K562 (cell line): ENCODE data around the gene CLEC19A. TPM values are rescaled to one million over a fixed set of nuclear protein-coding genes. Genes with fewer than 3 reads are reported as not detected.

ENCODE experiments used
- ATAC-seq: fragments of 200-7000 bp; cut with Tn5 transposase; 3 replicates; pipeline ENCODE4 v1.9.1; 2020; ENCODE audit warnings: moderate library complexity
- BruUV-seq: library from RNA; stranded (reverse); fragments of 400-500 nt; replicated peaks from 2 replicates; lab custom pipeline; 2021; lab: Mats Ljungman, UMichigan
- CTCF ChIA-PET: fragments of 300-600 bp; formaldehyde crosslinking; extraction: SDS; loops from one replicate; lab custom pipeline; 2021; ENCODE audit warnings: low intra/inter-chr PET ratio; lab: Yijun Ruan, JAX
- POLR2A ChIA-PET: fragments of 300-600, 350-650 bp; sonication (Branson Sonifier 250); formaldehyde crosslinking; extraction: SDS; loops from one replicate; lab custom pipeline; 2021; ENCODE audit warnings: antibody characterized with exemption, inconsistent platforms; lab: Yijun Ruan, JAX
- DNase-seq, 4 experiments: peaks; one replicate each; pipeline versions ENCODE4 v3.0.0 to v3.0.0-alpha.2; 2011 to 2018; ENCODE audit warnings: low spot score in 3 of 4, mixed read lengths in 3 of 4; ENCODE audit errors: extremely low read depth in 1 of 4
- FAIRE-seq: peaks from 2 replicates; lab custom pipeline; 2011; peaks lifted over from hg19 to GRCh38; lab: Jason Lieb, UNC
- H2AFZ ChIP-seq: 2 replicates; pipeline ENCODE4 v1.6.0; 2011; ENCODE audit warnings: low read depth, low read length, control low read depth, inconsistent platforms
- H3K27ac ChIP-seq: fragments of 200-600 bp; 3 replicates; pipeline ENCODE4 v1.8.0; 2011; ENCODE audit warnings: low read depth, mild to moderate bottlenecking, control low read depth, inconsistent platforms, low read length, moderate library complexity, mixed read lengths; ENCODE audit errors: extremely low read depth
- H3K27me3 ChIP-seq, 2 experiments: fragments of 300-600 bp in 1 of 2; 2 replicates in 1 of 2; 3 replicates in 1 of 2; pipeline versions ENCODE4 v1.6.0 to v1.8.0; 2011; ENCODE audit warnings: inconsistent platforms in 2 of 2, low read length in 2 of 2, mild to moderate bottlenecking in 1 of 2, mixed read lengths in 1 of 2, moderate library complexity in 1 of 2; ENCODE audit not compliant: control insufficient read depth in 2 of 2, insufficient read depth in 2 of 2
- H3K36me3 ChIP-seq: fragments of 300-600 bp; 3 replicates; pipeline ENCODE4 v1.8.0; 2011; ENCODE audit warnings: mild to moderate bottlenecking, low read length, inconsistent platforms; ENCODE audit not compliant: control insufficient read depth, insufficient read depth
- H3K4me1 ChIP-seq, 2 experiments: fragments of 200-600 bp in 1 of 2; replicated peaks in 1 of 2; 2 replicates in 1 of 2; 3 replicates in 1 of 2; pipeline versions ENCODE4 v1.5.1 to v1.8.0; 2011; ENCODE audit warnings: inconsistent platforms in 2 of 2, low read length in 2 of 2, mild to moderate bottlenecking in 1 of 2, mixed read lengths in 1 of 2, moderate library complexity in 1 of 2; ENCODE audit not compliant: control insufficient read depth in 2 of 2, insufficient read depth in 2 of 2
- H3K4me2 ChIP-seq: 2 replicates; pipeline ENCODE4 v1.6.1; 2011; ENCODE audit warnings: low read length, control low read depth, inconsistent platforms, mixed read lengths; ENCODE audit not compliant: insufficient read depth
- H3K4me3 ChIP-seq: fragments of 200-600 bp; sonication (generic), shearing (Covaris generic); 2 replicates; pipeline ENCODE4 v1.5.1; 2016; ENCODE audit warnings: control low read depth, inconsistent platforms
- H3K79me2 ChIP-seq: fragments of 200-600 bp; 3 replicates; pipeline ENCODE4 v1.8.0; 2011; ENCODE audit warnings: low read length, inconsistent platforms; ENCODE audit not compliant: control insufficient read depth, insufficient read depth
- H3K9ac ChIP-seq, 2 experiments: 2 replicates each; pipeline versions ENCODE4 v1.6.0 to v1.6.1; 2011; ENCODE audit warnings: low read depth in 2 of 2, low read length in 2 of 2, control low read depth in 1 of 2, inconsistent platforms in 1 of 2, mild to moderate bottlenecking in 1 of 2, mixed read lengths in 1 of 2; ENCODE audit not compliant: insufficient read depth in 1 of 2
- H3K9me1 ChIP-seq: one replicate; pipeline ENCODE4 v1.6.0; 2011; ENCODE audit warnings: inconsistent platforms, mild to moderate bottlenecking, low read length, moderate library complexity; ENCODE audit not compliant: control insufficient read depth, insufficient read depth
- H3K9me3 ChIP-seq: replicated peaks from 2 replicates; pipeline ENCODE4 v1.5.1; 2011; ENCODE audit warnings: low read depth, low read length, inconsistent platforms; ENCODE audit not compliant: control insufficient read depth, insufficient read depth
- H4K20me1 ChIP-seq: replicated peaks from 2 replicates; pipeline ENCODE4 v1.6.1; 2011; ENCODE audit warnings: low read length, inconsistent platforms, mixed read lengths; ENCODE audit not compliant: control insufficient read depth, insufficient read depth
- ADNP ChIP-seq: fragments of 200-800 bp; sonication (Bioruptor generic); IDR thresholded peaks from 2 replicates; pipeline ENCODE4 v1.6.1; 2016; ENCODE audit warnings: missing genetic modification characterization, missing compliant biosample characterization
- CEBPG ChIP-seq, 3 experiments: fragments of 200-800 bp in 1 of 3; sonication (Bioruptor generic) in 1 of 3; sonication (generic) in 1 of 3; formaldehyde crosslinking in 1 of 3; IDR thresholded peaks in 2 of 3; conservative IDR thresholded peaks in 1 of 3; 2 replicates each; pipeline versions ENCODE4 v1.6.1 to v1.8.0; 2016 to 2022; ENCODE audit warnings: missing compliant biosample characterization in 2 of 3, missing genetic modification characterization in 2 of 3, mild to moderate bottlenecking in 1 of 3, missing genetic modification reagents in 1 of 3
- HDAC8 ChIP-seq: fragments of 450-650 bp; IDR thresholded peaks from 2 replicates; pipeline ENCODE4 v1.6.1; 2016; ENCODE audit warnings: mild to moderate bottlenecking, missing genetic modification characterization, moderate library complexity, missing compliant biosample characterization
- KHSRP ChIP-seq: fragments of 450-650 bp; IDR thresholded peaks from 2 replicates; pipeline ENCODE4 v1.6.1; 2017
- NFRKB ChIP-seq: fragments of 450-650 bp; IDR thresholded peaks from 2 replicates; pipeline ENCODE4 v1.6.1; 2016; ENCODE audit warnings: low read depth
- POLR3A ChIP-seq: IDR thresholded peaks from 2 replicates; pipeline ENCODE4 v1.6.1; 2011; ENCODE audit warnings: borderline replicate concordance, mild to moderate bottlenecking, moderate library complexity; ENCODE audit not compliant: insufficient read length, insufficient read depth; ENCODE audit errors: extremely low read depth
- TBL1XR1 ChIP-seq, 2 experiments: IDR thresholded peaks; 2 replicates each; pipeline ENCODE4 v1.6.1; 2012; ENCODE audit warnings: improper control_type of control experiment in 2 of 2, low read length in 2 of 2, mild to moderate bottlenecking in 1 of 2
- TOE1 ChIP-seq, 2 experiments: fragments of 450-650 bp in 1 of 2; sonication (generic) in 1 of 2; formaldehyde crosslinking in 1 of 2; IDR thresholded peaks; 2 replicates each; pipeline versions ENCODE4 v1.7.1 to v1.8.0; 2016 to 2022; ENCODE audit warnings: borderline replicate concordance in 2 of 2, mild to moderate bottlenecking in 2 of 2, antibody characterized with exemption in 1 of 2, inconsistent platforms in 1 of 2, low read depth in 1 of 2, missing genetic modification reagents in 1 of 2, moderate library complexity in 1 of 2
- ZNF133 ChIP-seq: fragments of 250-450 bp; sonication (Bioruptor Pico); IDR thresholded peaks from 2 replicates; pipeline ENCODE4 v1.4.0; 2020; ENCODE audit warnings: mild to moderate bottlenecking
- ZNF146 ChIP-seq: IDR thresholded peaks from one replicate; pipeline ENCODE4 v1.6.1; 2018; ENCODE audit warnings: missing compliant biosample characterization; ENCODE audit not compliant: unreplicated experiment
- ZNF232 ChIP-seq: sonication (generic); formaldehyde crosslinking; IDR thresholded peaks from 2 replicates; pipeline ENCODE4 v1.8.0; 2022; ENCODE audit warnings: mild to moderate bottlenecking, missing genetic modification reagents
- WGBS: fragments of 100-300 bp; shearing (Covaris generic); methylation state at CpG from one replicate; pipeline ENCODE4 v1.1.6; 2016; ENCODE audit warnings: low coverage, mixed read lengths; ENCODE audit not compliant: insufficient coverage; ENCODE audit errors: missing lambda C conversion rate; 5-methylcytosine and 5-hydroxymethylcytosine counted together
- in situ Hi-C: fragments of 300-500 bp; cut with MboI; formaldehyde crosslinking; loops from 4 replicates; pipeline ENCODE4 v1.15.0; 2018; ENCODE audit warnings: inconsistent platforms, mixed read lengths
- intact Hi-C: fragments of 100-400 bp; cut with micrococcal nuclease; formaldehyde crosslinking; loops from 2 replicates; pipeline ENCODE4 v1.14.2; 2022
- polyA plus RNA-seq, 8 experiments: library from polyadenylated mRNA; depleted of rRNA in 4 of 8; stranded (reverse) in 5 of 8; unstranded in 3 of 8; fragments of >200 nt; fragmentation: Nextera tagmentation in 2 of 8; fragmentation: Illumina TruSeq in 1 of 8; extraction: Ambion mirVana in 2 of 8; extraction: Trizol in 1 of 8; gene quantifications; 2 replicates each; pipeline versions ENCODE4 v1.2.1 to v1.2.3, GENCODE V29; 2011 to 2014; ENCODE audit warnings: inconsistent platforms in 1 of 8, missing spikeins in 1 of 8
- total RNA-seq, 7 experiments: library from RNA; depleted of rRNA in 6 of 7; stranded (reverse); fragments of >200 nt in 6 of 7; fragmentation: Illumina TruSeq in 2 of 7; extraction: Trizol in 2 of 7; gene quantifications; 2 replicates each; pipeline versions ENCODE4 v1.2.1 to v1.2.3, GENCODE V29; 2011 to 2021; ENCODE audit warnings: low replicate concordance in 1 of 7
- TF ChIP-seq, protein P1 (sequence below): fragments of 200-800 bp; sonication (Bioruptor generic); IDR thresholded peaks from 2 replicates; pipeline ENCODE4 v1.6.1; 2017; ENCODE audit warnings: missing genetic modification characterization, missing compliant biosample characterization

CLEC19A gene
- total and polyA plus RNA-seq, 9 of the 15 experiments (the other 6 are each of a cell fraction or from before 2014, with no cell fraction given), result not detected

DNA sequence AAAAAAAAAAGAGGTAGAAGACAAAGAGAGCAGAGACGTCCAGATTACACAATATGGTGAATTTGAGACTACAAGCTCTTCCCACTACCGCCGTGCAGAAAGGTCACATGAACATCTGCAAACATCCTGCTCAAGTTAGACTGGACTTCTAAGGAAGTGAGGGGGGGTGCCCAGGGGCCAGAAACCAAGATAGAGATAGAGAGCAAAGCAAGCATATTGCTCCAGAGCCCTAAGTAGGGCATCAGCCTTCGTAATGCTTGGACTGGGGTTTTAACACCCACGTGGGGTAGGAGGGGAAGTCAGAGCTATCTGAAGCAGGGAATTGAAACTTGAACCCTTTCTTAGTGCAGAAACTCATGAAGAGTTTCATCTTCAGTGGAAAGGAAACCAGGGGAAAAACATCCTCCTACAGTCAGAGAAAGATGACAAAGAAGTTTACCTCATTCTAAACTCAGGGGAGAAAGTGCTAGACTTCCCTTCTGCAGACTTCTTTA is 8.7 kb downstream of the CLEC19A start (continued):
- no peak for TF ChIP-seq TOE1 (IDR thresholded peaks at IDR 0.05; ENCODE audit: borderline replicate concordance)
- TF ChIP-seq TOE1 (CRISPR knock-in tag; IDR thresholded peaks at IDR 0.05; ENCODE audit: borderline replicate concordance, low read depth), result no peak
- no peak for TF ChIP-seq NFRKB
- TF ChIP-seq, protein P1, sequence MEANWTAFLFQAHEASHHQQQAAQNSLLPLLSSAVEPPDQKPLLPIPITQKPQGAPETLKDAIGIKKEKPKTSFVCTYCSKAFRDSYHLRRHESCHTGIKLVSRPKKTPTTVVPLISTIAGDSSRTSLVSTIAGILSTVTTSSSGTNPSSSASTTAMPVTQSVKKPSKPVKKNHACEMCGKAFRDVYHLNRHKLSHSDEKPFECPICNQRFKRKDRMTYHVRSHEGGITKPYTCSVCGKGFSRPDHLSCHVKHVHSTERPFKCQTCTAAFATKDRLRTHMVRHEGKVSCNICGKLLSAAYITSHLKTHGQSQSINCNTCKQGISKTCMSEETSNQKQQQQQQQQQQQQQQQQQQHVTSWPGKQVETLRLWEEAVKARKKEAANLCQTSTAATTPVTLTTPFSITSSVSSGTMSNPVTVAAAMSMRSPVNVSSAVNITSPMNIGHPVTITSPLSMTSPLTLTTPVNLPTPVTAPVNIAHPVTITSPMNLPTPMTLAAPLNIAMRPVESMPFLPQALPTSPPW (CRISPR knock-in tag), result peak; percentile 45; the same call in 1 of the 2 replicates
- TF ChIP-seq CEBPG (CRISPR knock-in tag; IDR thresholded peaks at IDR 0.05), result no peak
- peak in 1 of 2 experiments; percentile 70; a peak in 2 of 4 replicates for TF ChIP-seq CEBPG (tag; conservative IDR thresholded peaks at IDR 0.05 in 1 of 2, IDR thresholded peaks at IDR 0.05 in 1 of 2)

DNA sequence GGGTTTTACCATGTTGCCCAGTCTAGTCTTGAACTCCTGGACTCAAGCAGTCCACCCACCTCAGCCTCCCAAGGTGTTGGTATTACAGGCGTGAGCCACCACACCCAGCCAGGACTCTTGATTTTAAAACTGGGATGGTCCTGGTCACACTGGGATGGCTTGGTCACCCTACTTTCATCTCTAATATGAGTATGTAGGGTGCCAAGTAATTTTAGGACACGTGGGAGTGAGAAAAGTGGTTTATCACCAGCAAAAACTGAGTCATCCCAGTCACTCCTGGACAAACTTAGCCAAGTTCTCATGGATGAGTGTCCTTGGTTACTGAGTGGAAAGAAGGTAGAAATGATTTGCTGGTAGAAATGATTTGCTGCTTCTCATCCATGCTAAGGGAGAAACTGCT is 9.9 kb downstream of the CLEC19A start:
- Histone ChIP-seq H2AFZ (no peak overlapping the region), H3K4me2 (no peak overlapping the region), H3K27me3 (peaks cover 0 to 12% of the 10 kb centered on the region in 2 experiments; a peak in 4 of 5 replicates), H3K36me3 (no peaks in the 10 kb centered on the region), H3K4me3 (no peak overlapping the region), H3K79me2 (no peaks in the 10 kb centered on the region), H4K20me1 (0 out of 2 replicates have a peak, but pooled peaks cover 3% of the 10 kb centered on the region), H3K9ac (no peak overlapping the region), H3K4me1 (no peaks in the 10 kb centered on the region), H3K9me1 (no peaks in the 10 kb centered on the region), H3K9me3 (no peaks in the 10 kb centered on the region), H3K27ac (no peak overlapping the region)
- intact Hi-C loops (no loop called here), in situ Hi-C loops (no loop called here)
- DNase-seq, result no peak
- BruUV-seq, result no TSS peak
- CTCF ChIA-PET, result no interaction called here
- ATAC-seq, result no peak
- POLR2A ChIA-PET, result interaction anchor here (0.7 kb wide), 1 partner anchor 9 kb away, joined by 4 read pairs; no protein-coding TSS in a partner anchor
- no peak for FAIRE-seq
- TF ChIP-seq ZNF146 (CRISPR knock-in tag), result no peak
- TF ChIP-seq HDAC8 (tag), result no peak
- no peak for TF ChIP-seq ZNF133 (CRISPR knock-in tag)
- TF ChIP-seq POLR3A, result no peak
- no peak for TF ChIP-seq TBL1XR1 (IDR thresholded peaks at IDR 0.05; ENCODE audit: low read length in 2 of 2)
- TF ChIP-seq, protein P1 (CRISPR knock-in tag), result no peak
- TF ChIP-seq ZNF232 (CRISPR knock-in tag), result no peak
- TF ChIP-seq KHSRP, result no peak
- TF ChIP-seq ADNP, result no peak
- whole genome bisulfite sequencing, result 0% methylated on average over 2 of the region's 2 CpGs
